ENCODE measurements around the gene BCL3. TPM values are rescaled to one million over a fixed set of nuclear protein-coding genes. Genes with fewer than 3 reads are reported as not detected.
A peak's percentile ranks its signal among the peaks of the same experiment; 100 is the strongest.

Gene BCL3
- total and polyA plus RNA-seq, 2 of the 4 experiments (the other 2 are of a cell fraction), result 1.6 to 26.0 TPM

DNA sequence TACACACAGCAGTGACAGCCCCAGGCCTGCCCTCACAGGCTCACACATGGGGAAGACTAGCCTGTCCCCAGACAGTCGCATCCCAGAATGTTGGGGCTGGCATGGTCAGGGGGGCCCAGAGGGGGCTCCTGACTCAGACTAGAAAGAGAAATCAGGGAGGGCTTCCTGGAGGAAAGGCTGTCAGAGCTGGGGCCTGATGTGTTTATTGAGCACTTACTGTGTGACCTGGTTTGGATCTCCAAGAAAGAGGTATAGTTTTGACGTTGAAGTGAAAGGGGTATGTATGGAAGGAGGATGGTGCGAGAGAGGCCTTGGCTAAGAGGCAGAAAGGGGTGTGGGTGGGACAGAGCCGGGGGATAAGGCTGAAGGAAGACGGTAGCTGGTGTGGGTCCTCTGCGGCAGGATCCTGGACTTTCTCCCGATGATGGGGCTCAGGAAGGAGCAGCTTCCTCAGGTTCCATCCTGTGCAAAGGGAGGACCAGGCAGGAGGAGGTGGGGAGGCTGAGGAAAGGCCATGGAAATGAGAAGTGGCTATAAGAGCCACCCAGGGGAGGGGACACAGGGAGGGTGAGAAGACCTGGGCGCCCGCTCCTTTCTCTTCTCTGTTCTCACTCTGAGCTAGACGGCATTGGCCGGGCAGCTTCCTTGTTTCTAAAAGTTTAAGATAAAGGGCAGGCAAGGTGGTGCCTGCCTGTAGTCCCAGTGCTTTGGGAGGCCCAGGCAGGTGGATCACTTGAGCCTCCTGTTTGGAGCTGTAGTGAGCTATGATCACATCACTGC lies 16.1 kb upstream of the BCL3 start:
- no peak overlapping the region for H2AFZ ChIP-seq (replicated peaks; ENCODE audit: low read length, poor library complexity)
- H3K23ac ChIP-seq (ENCODE audit: low read depth, low read length), result no peak overlapping the region
- H3K18ac ChIP-seq (ENCODE audit: low read depth, low read length), result no peak overlapping the region
- DNase-seq, result no peak
- H4K20me1 ChIP-seq (ENCODE audit: insufficient read depth, low read length), result no peaks in the 10 kb centered on the region
- 87 to 100% methylated on average over 2 to 3 of the region's 11 CpGs for WGBS, 2 experiments (ENCODE audit: extremely low coverage in 2 of 2, insufficient read length in 1 of 2)
- H4K5ac ChIP-seq (ENCODE audit: low read depth, low read length), result no peak overlapping the region
- H3K9me3 ChIP-seq (ENCODE audit: control insufficient read depth, insufficient read depth, low read length), result no peaks in the 10 kb centered on the region
- H2AK9ac ChIP-seq (replicated peaks; ENCODE audit: low read depth, low read length, poor library complexity), result no peak overlapping the region
- H3K27me3 ChIP-seq (ENCODE audit: control insufficient read depth, insufficient read depth, low read length), result no peaks in the 10 kb centered on the region
- no TSS peak for BruUV-seq (replicated peaks)
- no peak overlapping the region for H2BK15ac ChIP-seq (ENCODE audit: low read depth, low read length)
- peak overlapping the region; percentile 5 for H2AK5ac ChIP-seq (ENCODE audit: low read depth, low read length)
- H2BK120ac ChIP-seq (ENCODE audit: low read depth, low read length), result no peak overlapping the region
- H3K27ac ChIP-seq (ENCODE audit: insufficient read depth, low read length), result no peak overlapping the region
- H3K9me1 ChIP-seq (ENCODE audit: insufficient read depth, low read length), result 0 out of 2 replicates have a peak, but pooled peaks cover 3% of the 10 kb centered on the region
- peaks cover 4% of the 10 kb centered on the region for H3K4me1 ChIP-seq (ENCODE audit: control insufficient read depth, insufficient read depth, low read length)
- intact Hi-C loops (cut with micrococcal nuclease), result no loop called here
- H3K14ac ChIP-seq (replicated peaks; ENCODE audit: low read depth, low read length), result no peak overlapping the region
- no peak overlapping the region for H3K9ac ChIP-seq (ENCODE audit: low read depth, low read length)
- no peak overlapping the region for H3K56ac ChIP-seq (ENCODE audit: extremely low read depth, insufficient read depth, low read length)
- H4K8ac ChIP-seq (ENCODE audit: low read depth in 2 of 2, low read length in 2 of 2), result no peak overlapping the region
- H4K91ac ChIP-seq (ENCODE audit: insufficient read depth, low read depth, low read length), result no peak overlapping the region
- no peak overlapping the region for H3K4me3 ChIP-seq (ENCODE audit: insufficient read depth, low read depth, low read length)
- in situ Hi-C loops (cut with MboI; ENCODE audit: low sequenced_read_pairs), result no loop called here
- POLR2A ChIA-PET (ENCODE audit: unreplicated experiment), result interaction anchor here (0.6 kb wide), 1 partner anchor 91 kb away, joined by 13 read pairs; no protein-coding TSS in a partner anchor
- H2BK20ac ChIP-seq (ENCODE audit: low read depth, low read length), result no peak overlapping the region
- no peak overlapping the region for H2BK5ac ChIP-seq (ENCODE audit: low read depth, low read length, poor library complexity, severe bottlenecking)
- no peaks in the 10 kb centered on the region for H3K36me3 ChIP-seq (ENCODE audit: control insufficient read depth, insufficient read depth, low read length)
- CTCF ChIA-PET, result interaction anchor here (0.6 to 1.4 kb wide), 2 partner anchors 38 to 40 kb away, joined by 4 read pairs; no protein-coding TSS in a partner anchor
- H3K4ac ChIP-seq (ENCODE audit: low read depth, low read length), result 0 out of 2 replicates have a peak overlapping the region, but pooled peaks have one; percentile 24
- dilution Hi-C loops (cut with HindIII; ENCODE audit: low sequenced_read_pairs, unreplicated experiment), result no loop called here
- H3K79me1 ChIP-seq (ENCODE audit: low read depth in 1 of 2, low read length in 2 of 2), result no peaks in the 10 kb centered on the region
- no peak overlapping the region for H3K4me2 ChIP-seq (ENCODE audit: low read depth, low read length)
- no peak for ATAC-seq (ENCODE audit: low read depth)
- TF ChIP-seq MXI1 (IDR thresholded peaks at IDR 0.05; ENCODE audit: borderline replicate concordance, low read depth, low read length) (no peak), SMC3 (IDR thresholded peaks at IDR 0.05; ENCODE audit: low read depth, low read length) (no peak), ELK1 (IDR thresholded peaks at IDR 0.05; ENCODE audit: borderline replicate concordance, low read depth, low read length) (no peak), FOS (IDR thresholded peaks at IDR 0.05; ENCODE audit: low read depth, low read length) (no peak), POLR2A (IDR thresholded peaks at IDR 0.05; ENCODE audit: low read depth, low read length) (no peak), MAZ (IDR thresholded peaks at IDR 0.05; ENCODE audit: borderline replicate concordance, low read depth, low read length) (no peak), RFX5 (IDR thresholded peaks at IDR 0.05; ENCODE audit: low read depth, low read length) (no peak), CHD1 (IDR thresholded peaks at IDR 0.05; ENCODE audit: low read depth, low read length) (no peak), BHLHE40 (IDR thresholded peaks at IDR 0.05; ENCODE audit: low read depth, low read length) (no peak), CEBPB (IDR thresholded peaks at IDR 0.05; ENCODE audit: low read depth, low read length) (no peak), MAFK (IDR thresholded peaks at IDR 0.05; ENCODE audit: low read depth, low read length) (no peak), RCOR1 (IDR thresholded peaks at IDR 0.05; ENCODE audit: insufficient replicate concordance, low read length) (no peak), NFE2L2 (IDR thresholded peaks at IDR 0.05; ENCODE audit: low read depth, low read length) (no peak), USF2 (IDR thresholded peaks at IDR 0.05; ENCODE audit: low read depth, low read length) (no peak)
- TF ChIP-seq, protein P1, sequence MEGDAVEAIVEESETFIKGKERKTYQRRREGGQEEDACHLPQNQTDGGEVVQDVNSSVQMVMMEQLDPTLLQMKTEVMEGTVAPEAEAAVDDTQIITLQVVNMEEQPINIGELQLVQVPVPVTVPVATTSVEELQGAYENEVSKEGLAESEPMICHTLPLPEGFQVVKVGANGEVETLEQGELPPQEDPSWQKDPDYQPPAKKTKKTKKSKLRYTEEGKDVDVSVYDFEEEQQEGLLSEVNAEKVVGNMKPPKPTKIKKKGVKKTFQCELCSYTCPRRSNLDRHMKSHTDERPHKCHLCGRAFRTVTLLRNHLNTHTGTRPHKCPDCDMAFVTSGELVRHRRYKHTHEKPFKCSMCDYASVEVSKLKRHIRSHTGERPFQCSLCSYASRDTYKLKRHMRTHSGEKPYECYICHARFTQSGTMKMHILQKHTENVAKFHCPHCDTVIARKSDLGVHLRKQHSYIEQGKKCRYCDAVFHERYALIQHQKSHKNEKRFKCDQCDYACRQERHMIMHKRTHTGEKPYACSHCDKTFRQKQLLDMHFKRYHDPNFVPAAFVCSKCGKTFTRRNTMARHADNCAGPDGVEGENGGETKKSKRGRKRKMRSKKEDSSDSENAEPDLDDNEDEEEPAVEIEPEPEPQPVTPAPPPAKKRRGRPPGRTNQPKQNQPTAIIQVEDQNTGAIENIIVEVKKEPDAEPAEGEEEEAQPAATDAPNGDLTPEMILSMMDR (conservative IDR thresholded peaks at IDR 0.05; ENCODE audit: low read depth, low read length), result no peak
